Embryonic facial prominence (tissue), 1 donor: ENCODE results near the gene CCN6.

ENCODE experiments used
- DNase-seq: peaks from one replicate; pipeline ENCODE4 v3.0.0-alpha.2; 2016; ENCODE audit errors: extremely low spot score

CCN6 gene

GRCh38 chr6:112054001-112054400 is at the start of gene CCN6:
TSS of gene CCN6 (plus strand) at chr6:112054104. CDS start at chr6:112054358, 254 bp downstream.
- DNase-seq, result no peak

GRCh38 chr6:112004201-112005012 is 49.5 kb upstream of the CCN6 start:
- DNase-seq, result no peak

- DNase-seq, result no peak
Measured at GRCh38 chr6:112005013-112005371, 48.9 kb upstream of the CCN6 start.

- no peak for DNase-seq
Measured at GRCh38 chr6:112007254-112007653, 46.6 kb upstream of the CCN6 start.

- no peak for DNase-seq
Measured at GRCh38 chr6:112007805-112008204, 46.1 kb upstream of the CCN6 start.

GRCh38 chr6:112008482-112008881 is 45.4 kb upstream of the CCN6 start:
- no peak for DNase-seq

- DNase-seq, result no peak
Measured at GRCh38 chr6:112010328-112010727, 43.6 kb upstream of the CCN6 start.

GRCh38 chr6:112013051-112013450 is 40.9 kb upstream of the CCN6 start:
- no peak for DNase-seq

GRCh38 chr6:112014483-112014882 is 39.4 kb upstream of the CCN6 start:
- no peak for DNase-seq

- DNase-seq, result no peak
Measured at GRCh38 chr6:112015725-112016124, 38.2 kb upstream of the CCN6 start.

- no peak for DNase-seq
Measured at GRCh38 chr6:112016320-112016719, 37.6 kb upstream of the CCN6 start.

GRCh38 chr6:112017169-112017568 is 36.7 kb upstream of the CCN6 start:
- no peak for DNase-seq

- no peak for DNase-seq
Measured at GRCh38 chr6:112017760-112018537, 36.0 kb upstream of the CCN6 start.

- DNase-seq, result no peak
Measured at GRCh38 chr6:112018619-112019416, 35.1 kb upstream of the CCN6 start.

GRCh38 chr6:112019589-112019988 is 34.3 kb upstream of the CCN6 start:
- no peak for DNase-seq

- DNase-seq, result no peak
Measured at GRCh38 chr6:112021691-112022310, 32.1 kb upstream of the CCN6 start.

- no peak for DNase-seq
Measured at GRCh38 chr6:112022749-112023148, 31.2 kb upstream of the CCN6 start.

- no peak for DNase-seq
Measured at GRCh38 chr6:112024464-112024863, 29.4 kb upstream of the CCN6 start.

- DNase-seq, result no peak
Measured at GRCh38 chr6:112026933-112027332, 27.0 kb upstream of the CCN6 start.

- no peak for DNase-seq
Measured at GRCh38 chr6:112027942-112028674, 25.8 kb upstream of the CCN6 start.
